ENCODE measurements around the gene OSR1.

The OSR1 gene

DNA sequence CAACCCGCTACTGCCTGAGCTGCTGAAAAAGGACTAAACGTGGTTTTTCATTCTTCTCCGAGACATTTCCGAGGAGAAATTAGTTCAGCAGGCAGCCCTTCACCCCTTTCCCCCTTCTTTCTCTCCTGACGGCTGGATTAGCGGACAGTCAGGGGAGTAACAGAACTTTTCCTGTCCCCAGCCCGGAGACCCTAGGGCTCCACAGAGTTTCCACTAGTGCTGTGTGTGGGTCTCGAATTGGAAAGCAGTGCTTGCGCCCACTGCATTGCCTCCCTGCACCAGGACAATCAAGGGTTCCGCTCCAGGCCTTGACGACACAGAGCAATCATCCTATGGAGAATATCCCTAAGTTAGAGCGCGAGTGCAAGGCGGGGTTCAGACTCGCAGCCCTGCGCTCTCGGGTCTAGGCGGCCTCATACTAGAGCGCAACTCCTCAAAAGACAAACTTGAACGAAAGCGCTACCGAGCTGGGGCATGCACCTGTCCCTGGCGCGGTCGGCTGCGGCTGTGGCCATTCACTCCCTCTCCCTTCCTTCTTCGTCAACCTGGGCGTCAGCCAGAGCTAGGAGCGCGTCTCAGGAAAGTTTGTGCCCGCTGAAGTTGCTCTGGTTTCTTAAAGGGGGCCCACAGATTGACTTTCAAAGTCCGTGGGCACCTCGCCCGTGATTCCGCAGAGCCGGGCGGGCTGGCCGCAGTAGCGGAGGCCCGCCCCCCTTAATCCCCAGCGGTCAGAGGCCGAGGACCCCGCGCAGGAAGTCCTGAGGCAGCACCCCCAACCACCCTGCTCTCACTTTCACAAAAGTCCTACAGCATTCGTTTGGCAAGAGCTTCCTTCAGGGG lies 801 bp downstream of the OSR1 start:
- DNase-seq, result no peak

DNA sequence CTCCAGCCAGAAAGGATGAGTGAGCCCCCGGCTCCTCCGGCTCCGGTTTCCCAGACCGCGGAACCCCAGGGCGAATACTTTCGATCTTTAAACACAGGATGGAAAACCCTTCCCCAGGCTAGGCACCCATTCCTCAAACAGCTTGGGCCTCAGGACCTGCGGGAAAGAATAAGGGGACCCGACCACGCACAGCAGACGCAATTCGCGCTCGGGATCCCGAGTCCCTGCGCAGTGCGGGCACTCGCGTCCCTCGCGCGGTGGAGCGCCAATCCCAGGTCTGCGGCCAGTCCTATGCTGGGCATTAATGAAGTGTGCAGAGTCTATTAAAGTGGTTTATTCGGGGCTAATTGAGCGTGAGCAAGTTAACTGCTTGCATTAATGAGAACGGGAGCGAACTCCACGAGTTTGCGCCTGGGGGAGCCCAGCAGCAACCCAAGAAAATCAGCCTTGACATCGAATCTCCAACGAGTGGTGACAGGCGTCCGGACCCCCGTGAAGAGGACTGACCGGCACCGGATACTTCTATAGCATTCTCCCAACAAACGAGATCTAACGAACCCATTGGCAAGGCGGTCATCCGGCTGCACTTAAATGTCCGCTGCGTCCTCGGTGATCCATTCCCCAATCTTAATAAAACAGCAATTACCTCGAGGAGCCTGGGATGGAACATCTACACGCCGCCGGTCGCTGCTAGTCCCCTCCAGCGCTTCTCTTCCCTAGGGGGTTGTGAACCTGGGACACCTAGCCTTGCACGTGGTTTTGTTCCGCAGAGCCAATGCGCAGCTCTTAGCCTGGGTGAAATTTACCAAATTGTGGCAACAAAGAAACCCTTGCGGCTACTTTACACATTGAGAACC lies 1.6 kb downstream of the OSR1 start:
- no peak for DNase-seq

DNA sequence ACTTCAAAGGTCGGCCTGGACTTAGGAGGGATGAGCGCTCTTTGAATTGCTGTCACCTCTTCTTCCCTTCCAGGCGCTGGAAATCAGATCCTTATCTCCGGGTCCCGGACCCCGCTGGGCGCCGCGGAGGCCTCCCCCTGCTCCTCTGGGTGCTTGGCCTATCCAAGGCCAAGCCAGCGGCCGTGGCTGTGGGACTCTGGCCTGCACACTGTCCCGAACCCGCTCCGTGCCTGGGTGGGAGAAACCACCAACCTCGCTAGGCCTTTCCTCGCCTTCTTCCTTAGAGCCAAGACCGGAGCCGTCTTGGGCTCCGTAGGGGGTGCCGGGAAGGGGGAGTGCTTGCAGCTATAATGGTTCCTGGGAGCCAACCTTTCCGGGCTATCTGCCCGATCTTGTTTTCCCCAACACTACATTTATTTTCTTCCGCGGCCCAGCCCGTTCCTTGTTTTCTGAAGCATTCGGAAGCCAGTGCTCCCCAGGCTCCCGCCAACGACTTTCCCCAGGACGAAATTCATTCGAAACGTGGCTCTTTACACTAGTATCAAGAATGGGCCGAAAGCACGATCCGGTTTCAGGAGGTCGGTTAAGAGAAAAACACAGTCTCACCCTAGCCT lies 2.4 kb downstream of the OSR1 start:
- no peak for DNase-seq

DNA sequence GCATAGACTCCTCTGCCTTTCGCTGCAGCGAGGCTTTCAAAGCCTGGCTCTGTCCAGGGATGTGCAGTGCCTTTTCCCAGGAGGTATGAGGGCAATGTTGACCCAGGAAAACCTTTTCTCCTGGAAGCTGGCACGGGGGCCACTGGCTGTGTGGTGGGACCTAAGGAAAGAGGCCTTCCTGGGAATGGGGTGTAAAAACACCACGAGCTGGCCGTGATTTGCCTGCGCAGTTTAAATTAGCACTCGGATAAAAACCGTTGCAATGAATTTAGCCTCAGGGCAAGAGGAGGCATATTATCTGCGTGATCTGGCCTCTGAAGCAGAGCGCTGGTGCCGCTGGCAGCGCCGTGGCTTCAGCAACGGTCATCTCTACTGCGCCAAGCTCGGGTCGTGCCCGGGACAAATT lies 3.0 kb downstream of the OSR1 start:
- DNase-seq, result no peak

DNA sequence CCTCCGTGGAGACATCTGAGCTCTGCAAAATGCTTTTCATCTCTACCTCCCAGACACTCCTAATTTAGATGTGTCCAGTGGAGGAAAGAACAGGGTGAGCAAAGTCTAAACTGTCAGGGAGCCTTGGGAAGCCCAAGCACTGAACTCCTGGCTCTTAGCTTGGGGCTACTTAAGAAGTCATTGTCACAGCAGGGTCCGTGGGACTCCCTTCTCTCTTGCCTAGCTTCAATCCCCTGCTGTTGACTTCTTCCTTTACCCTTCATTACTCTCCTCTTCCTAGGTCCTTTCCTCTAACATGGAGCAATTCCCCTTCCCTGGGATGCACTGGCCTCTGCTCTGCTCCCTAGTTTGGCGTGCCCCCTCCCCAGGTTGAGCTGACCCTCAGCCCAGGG lies 3.4 kb downstream of the OSR1 start:
- DNase-seq, result no peak

DNA sequence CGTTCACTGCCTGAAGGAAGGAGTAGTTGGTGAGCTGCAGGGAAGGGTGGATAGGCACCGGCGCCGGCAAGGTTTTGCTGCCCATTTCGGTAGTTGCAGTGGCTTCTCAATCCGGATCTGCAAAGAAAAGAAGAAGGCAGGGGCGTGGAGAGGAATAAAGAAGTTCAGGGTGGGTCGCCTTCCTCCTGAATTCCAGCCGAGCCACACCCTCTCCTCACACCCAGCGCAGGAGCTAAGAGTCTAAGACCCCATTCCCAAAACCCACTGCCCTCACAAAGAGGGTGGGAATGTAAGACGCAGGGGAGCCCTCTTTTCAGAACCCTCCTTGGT lies 4.7 kb downstream of the OSR1 start:
- DNase-seq, result no peak

DNA sequence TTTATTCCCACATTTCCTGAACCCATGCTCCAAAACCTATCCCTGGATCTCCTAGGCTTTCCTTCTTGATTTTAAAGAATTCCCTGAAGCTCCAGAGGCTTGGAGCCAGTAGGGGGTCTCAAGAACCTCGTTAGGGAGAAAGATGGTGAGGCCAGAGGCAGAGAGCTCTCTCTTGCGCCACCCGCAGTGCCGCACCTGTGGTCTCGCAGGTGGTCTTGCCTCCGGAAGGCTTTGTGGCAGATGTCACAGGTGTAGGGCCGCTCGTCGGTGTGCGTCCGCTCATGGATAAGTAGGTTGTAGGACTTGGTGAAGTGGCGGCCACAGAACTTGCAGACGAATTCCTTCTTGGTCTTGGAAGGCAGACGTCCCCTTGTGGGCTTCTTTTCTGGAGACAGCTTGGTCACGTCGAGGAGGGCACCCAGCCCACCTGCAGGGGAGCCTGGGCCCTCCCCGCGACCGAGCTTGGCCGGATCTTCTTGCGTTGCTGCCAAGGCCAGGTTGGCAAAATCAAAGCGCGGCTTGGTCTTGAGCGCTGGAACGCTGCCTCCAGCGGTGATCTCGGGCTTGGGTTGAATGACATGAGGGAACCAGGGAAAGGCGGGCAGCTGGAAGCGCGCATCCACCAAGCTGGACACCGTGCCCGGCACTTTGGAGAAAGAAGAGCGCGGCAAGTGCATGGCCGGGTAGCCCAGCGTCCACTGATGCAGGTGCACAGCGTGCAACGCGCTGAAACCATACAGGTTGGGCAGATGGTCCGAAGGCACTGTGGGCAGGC lies 5.3 kb downstream of the OSR1 start:
- no peak for DNase-seq

DNA sequence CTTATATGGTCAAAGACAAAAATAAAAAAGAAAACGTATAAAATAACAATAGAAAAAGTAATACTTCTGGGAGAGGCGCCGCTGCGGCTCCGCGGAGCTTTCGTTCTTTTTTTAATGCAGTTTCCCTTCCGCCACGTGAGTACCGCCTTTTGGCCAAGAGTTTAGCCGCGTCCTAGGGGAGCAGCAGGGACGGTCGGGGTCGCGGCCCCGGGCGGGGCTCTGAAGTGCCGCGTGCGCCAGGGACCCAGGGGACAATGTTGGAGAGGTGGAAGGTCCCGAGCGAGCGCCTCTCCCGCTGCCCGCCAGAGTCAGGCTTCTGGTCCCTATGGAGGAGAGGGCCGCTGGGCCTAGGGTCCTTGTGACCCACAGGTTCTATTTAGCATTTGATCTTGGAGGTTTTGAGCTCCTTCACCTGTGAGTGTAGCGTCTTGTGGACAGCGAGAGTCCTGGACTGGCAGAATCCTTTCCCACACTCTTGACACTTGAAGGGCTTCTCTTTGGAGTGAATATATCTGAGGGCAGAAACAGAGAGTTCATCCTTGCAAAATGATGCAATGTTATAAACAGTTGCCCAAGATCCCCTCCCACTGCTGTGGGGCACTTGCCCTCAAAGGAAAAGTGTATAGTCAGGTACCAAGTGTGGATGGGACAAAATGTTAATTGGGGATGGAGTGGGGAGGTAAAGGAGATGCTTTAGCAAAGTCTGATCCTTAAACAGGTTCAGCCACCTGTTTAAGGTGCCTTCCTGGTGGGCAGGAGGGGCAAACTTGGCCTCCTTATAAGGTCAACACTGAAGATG lies 6.3 kb downstream of the OSR1 start:
- DNase-seq, result no peak

DNA sequence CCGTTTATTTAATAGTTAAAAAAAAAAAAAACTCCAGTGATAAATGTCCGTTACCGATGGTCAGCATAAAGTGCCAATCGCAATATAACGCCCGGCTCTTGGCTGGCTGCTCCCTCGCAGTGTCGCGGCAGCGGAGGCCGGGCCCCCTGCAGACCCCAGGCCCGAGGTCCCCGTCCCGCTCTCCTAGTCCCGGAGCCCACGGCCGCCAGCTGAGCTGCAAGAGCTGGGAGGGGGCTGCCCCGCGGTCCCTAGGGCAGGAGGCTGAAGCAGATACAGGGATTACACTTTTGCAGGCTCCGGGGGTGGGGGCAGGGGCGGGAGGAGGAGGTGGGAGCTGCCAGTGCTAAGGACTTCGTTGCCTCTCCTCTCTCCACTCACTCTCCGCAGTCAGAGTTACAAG lies 6.9 kb downstream of the OSR1 start:
- DNase-seq, result no peak

DNA sequence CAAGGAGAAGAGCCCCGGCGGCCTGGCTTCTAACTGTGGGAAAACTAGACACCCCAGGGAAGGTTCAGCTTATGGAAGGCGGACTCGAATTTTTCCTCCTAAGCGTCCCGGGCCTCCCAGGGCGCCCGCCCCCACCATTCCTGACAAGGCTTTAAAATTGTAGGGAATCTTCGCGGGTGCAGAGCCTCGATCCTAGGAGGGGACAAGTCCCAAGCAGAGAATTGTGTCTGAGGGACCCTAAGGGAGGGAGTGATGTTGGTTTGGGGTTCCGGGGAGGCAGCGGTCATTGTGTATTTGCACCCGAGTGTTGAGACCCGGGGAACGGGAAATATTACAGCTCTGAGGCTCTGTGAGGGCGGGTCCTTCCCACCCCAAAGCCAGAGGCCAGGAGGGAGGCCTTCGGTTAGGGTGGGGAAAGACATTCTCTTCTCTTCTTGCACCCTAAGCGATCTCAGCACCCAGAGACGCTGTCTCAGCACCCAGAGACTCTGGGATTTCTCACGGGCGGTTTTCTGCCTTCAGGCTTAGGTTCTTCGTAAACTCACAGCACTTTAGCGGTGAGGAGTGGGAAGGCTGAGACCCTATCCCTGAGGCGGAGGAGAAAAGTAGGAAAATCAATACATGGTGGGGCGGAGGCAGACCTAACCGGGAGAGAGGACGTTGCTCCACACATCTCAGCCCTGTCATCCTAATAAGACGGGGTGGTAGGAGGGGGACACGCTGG lies 7.6 kb downstream of the OSR1 start:
- DNase-seq, result no peak

DNA sequence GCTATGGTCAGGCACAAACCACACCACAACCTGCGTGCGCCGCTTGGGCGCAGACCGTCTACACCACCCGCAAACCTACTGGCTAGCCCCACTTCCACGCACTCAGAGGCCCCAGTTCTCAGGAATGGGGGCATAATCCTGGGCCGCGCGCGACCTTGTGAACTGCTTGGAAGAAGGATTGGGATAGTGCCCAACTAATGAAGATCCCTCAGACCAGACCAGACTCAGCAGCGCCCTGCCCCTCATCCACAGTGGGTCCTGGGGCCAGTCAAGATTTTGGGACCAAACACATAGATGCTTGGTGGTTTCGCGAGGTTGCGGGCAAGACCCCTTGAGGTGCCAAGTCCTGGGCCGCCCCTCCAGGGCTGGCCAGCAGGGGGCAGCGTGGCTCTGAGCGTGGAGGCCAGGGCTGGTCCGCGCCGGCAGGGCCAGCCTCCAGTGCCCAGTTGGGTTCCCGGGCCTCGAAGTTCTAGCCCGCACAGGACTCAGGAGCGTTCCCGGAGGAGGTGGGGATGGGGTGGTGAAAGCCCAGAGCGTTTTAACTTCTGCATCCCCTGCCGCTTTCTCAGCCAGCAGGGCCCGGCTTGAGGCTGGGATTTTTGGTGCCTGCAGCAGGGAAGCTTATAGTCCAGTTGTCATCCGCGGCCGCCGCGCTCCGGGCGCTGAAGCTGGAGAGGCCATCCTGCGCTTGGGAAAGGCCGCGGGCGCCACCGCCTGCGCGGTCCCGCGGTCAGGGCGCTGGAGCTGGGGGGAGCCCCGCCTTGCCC lies 8.3 kb downstream of the OSR1 start:
- peak; percentile 57 for DNase-seq

DNA sequence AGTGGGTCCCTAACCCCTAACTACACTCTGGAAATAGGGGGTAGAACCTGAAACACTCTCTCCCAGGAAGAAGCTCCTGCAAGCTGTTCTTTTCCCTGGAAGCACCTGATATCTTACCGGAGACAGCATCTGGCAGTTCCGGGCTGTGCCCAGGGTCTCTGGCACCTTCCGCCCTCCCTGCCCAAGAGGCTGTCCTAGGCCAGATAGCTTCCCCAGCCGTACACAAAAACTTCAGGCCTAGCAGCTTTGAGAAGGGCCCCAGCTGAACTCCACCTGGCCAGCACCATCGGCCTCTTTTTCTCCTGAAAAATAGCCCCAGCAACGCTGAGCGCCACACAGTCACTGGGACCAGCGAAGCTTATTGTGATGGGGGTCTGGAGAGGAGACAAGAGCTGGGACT lies 9.7 kb downstream of the OSR1 start:
- no peak for DNase-seq

DNA sequence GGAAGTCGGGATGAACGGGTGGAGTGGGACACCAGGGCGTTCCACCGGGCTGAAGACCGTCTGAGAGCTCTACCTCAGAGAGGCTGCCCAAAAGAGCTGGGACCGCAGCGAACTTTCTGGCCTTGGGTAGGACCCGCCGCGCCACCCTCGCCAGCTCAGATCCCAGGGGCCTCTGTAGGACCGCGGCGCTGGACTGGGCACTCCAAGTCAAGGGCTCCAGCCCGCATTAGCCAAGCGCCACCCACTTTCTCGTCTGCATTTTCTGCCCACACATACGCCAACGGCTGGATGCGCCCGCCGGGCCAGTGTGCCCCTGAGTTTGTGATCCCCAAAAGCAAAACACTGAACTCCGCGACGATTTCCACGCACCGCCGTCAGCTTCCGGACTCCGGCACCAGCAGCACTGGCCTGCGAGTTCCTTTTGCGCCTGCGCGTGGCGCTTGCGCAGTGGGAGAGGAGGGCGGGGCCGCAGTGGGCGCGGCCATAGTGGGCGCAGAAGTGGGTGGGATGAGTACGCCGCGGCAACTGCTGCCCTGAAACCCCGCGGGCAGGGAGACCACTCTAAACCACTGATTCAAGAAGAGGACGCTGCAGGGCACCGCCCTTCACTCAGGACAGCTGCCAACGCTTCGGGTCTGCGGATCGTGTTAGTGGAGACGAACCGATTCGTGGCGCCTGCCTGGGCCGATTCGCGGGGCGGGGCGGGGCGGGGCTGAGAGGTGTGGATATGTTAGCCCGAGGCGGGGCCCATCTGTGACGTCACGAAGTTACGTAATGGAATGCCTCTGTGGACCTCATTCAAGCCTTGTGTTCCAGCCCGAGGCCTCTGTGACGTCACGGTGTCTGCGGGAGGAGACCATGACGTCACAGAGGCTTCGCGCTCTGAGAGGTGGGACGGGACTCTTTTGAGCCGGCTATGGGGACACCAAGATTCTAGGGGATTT lies 10.5 kb downstream of the OSR1 start:
- peak; percentile 95 for DNase-seq

DNA sequence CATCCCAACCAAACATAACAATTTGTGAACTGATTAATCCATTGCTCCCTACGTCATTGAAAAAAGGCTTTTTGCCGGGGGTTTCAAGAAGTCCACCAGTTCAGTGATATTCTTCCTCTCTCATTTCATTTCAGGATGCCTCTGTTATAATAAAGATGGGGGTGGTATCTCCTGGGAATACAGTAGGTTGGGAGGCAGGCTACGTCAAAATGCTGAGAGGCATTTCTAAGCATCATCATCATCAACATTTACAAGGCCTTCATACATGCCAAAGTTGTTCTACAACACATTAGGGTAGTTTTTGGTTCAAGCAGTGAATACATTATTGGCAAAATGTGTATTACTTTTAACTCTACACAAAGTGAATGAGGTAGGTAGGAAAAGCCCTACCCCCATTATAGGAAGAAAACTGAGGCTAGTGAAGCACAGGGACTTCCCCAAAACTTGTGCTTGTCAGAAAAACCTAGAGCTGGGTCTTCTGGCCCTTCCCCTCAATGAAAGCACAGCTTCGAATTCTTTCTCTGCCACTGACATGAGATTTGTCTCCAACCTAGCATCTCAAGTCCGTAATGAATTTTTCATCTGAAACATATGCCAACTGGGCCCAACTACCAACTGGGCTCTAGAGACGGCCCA lies 11.3 kb downstream of the OSR1 start:
- no peak for DNase-seq

DNA sequence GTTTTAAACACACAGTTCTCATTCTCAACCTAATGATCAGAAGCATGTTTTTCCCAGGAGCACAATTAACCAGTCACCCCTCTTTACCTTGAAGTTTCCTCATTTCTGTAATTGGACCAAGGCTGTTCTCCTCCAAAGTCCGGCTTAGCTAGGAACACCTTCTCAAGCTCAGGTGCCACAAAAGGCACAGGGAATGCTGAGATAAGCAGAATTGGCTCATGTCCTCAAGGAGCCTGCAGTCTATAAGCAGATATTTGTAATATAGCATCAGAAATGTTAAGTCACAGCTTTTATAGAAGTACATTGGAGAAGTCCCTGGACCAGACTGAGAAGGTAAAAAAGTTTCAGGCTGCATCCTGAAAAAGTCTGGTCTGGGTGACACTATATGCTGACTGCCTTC lies 20.7 kb downstream of the OSR1 start:
- no peak for DNase-seq

DNA sequence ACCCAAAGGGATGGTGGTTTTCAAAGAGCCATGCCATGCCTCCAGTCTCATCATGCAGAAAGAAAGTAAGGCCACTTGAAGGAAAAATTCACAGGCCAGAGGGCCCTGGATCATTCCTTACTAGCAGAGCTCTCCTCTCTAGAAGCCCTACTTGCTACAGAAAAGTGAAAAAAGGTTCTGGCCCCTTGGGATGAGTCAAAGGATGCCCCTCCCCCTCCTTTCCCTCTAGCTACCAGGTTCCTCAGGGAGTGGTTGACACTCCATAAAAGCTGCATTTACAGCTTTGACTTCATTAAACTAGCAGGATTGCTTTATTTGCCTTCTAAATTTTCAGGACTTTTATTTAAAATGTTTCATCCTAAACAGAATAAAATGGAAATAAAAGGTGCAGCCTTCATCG lies 21.2 kb downstream of the OSR1 start:
- DNase-seq, result no peak

DNA sequence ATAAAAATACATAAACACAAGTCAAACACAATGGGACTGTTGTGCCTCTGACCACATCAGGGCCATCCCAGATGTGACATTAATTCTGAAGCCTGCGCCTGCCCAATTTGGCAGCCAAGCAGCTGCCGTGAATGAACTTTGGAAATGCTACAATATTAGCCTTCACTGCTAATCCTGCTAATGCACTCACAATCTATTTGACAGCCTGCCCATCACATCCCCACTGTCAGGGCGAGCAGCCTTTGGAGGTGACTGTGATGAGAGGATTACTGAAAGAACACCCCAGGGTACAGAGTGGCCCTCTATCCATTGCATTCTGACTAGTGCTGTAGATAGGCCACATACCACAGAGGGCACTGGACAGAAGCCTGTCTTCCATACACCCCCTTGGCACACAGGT lies 21.6 kb downstream of the OSR1 start:
- no peak for DNase-seq

DNA sequence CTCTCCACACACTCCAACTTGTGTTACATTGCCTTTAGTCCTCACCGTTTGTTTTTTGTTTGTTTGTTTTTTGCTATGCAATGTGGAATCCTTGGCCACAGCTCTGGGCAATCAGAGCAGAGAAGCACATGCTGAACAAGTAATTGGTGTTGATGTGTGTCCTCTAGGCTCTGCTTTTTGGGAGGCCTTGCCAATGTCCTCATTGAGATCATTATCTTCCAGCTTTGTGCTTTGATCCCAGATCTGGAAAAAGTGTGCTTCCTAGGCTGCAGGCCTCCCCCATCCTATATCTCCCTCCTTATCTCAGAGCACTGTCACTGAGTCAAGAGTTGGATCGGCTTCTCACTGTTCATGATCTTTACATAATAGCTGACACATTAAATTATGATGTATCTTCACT lies 25.9 kb downstream of the OSR1 start:
- no peak for DNase-seq

DNA sequence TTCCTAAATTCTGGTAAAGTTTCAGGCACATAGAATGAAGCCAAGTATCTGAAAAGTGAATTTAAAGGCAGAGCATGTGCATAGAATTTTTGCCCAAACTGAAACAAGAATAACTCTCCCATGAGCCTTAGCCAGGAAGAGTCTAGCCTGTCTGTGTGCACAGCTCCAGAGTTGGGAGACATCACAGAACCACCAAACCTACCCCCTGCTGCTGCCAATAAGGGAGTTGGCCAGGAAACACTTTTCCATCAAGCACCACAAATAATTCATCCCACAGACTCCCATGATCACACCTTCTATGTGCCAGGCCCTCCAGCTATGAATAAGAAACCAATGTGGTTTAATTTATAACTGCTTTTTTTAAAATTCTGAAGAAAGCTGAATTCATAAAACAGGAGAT lies 27.0 kb downstream of the OSR1 start:
- DNase-seq, result no peak
